HEK293 (cell line): ENCODE data around the gene LGSN.

ENCODE experiments used
- CTCF ChIA-PET: fragments of 350-600 bp; formaldehyde crosslinking; extraction: SDS; loops from one replicate; lab custom pipeline; 2021; ENCODE audit warnings: antibody characterized with exemption; lab: Yijun Ruan, JAX
- POLR2A ChIA-PET: fragments of 300-600 bp; formaldehyde crosslinking; extraction: SDS; loops from one replicate; lab custom pipeline; 2020; ENCODE audit warnings: antibody characterized with exemption, inconsistent platforms; lab: Yijun Ruan, JAX
- H3K27ac ChIP-seq: fragments of 200-500 bp; sonication (Bioruptor generic); 2 replicates; pipeline ENCODE4 v1.5.1; 2014; ENCODE audit warnings: low read depth, low read length, control low read depth, inconsistent platforms; ENCODE audit errors: extremely low read depth
- H3K36me3 ChIP-seq, 2 experiments: fragments of 200-500 bp in 1 of 2; sonication (Bioruptor generic) in 1 of 2; 1 replicate in 1 of 2; 2 replicates in 1 of 2; pipeline ENCODE4 v1.5.1; 2014 to 2017; ENCODE audit warnings: inconsistent platforms in 2 of 2, low read length in 2 of 2; ENCODE audit not compliant: control insufficient read depth in 2 of 2, insufficient read depth in 1 of 2
- H3K4me1 ChIP-seq: fragments of 200-500 bp; sonication (Bioruptor generic); 2 replicates; pipeline ENCODE4 v1.5.1; 2014; ENCODE audit warnings: mild to moderate bottlenecking, low read length, inconsistent platforms; ENCODE audit not compliant: control insufficient read depth, insufficient read depth
- H3K4me3 ChIP-seq: 2 replicates; pipeline ENCODE4 v1.5.1; 2011; ENCODE audit warnings: low read depth, mild to moderate bottlenecking, control low read depth, low read length, moderate library complexity
- H3K9me3 ChIP-seq: fragments of 200-500 bp; sonication (Bioruptor generic); 2 replicates; pipeline ENCODE4 v1.5.1; 2014; ENCODE audit warnings: low read depth, low read length, inconsistent platforms; ENCODE audit not compliant: control insufficient read depth, insufficient read depth
- BCL11B ChIP-seq: fragments of 450-650 bp; formaldehyde crosslinking; IDR thresholded peaks from 2 replicates; pipeline ENCODE4 v1.5.1; 2016; ENCODE audit warnings: low read depth, missing biosample characterization, missing genetic modification characterization
- EGR2 ChIP-seq: fragments of 450-650 bp; formaldehyde crosslinking; IDR thresholded peaks from 2 replicates; pipeline ENCODE4 v1.5.1; 2016; ENCODE audit warnings: low read depth, missing biosample characterization, missing genetic modification characterization
- GLIS1 ChIP-seq: fragments of 450-650 bp; formaldehyde crosslinking; IDR thresholded peaks from 2 replicates; pipeline ENCODE4 v1.5.1; 2016; ENCODE audit warnings: missing biosample characterization, missing genetic modification characterization
- KLF7 ChIP-seq: fragments of 450-650 bp; formaldehyde crosslinking; IDR thresholded peaks from 2 replicates; pipeline ENCODE4 v1.5.1; 2016; ENCODE audit warnings: missing biosample characterization, missing genetic modification characterization, borderline replicate concordance
- ZFP3 ChIP-seq: fragments of 450-650 bp; formaldehyde crosslinking; IDR thresholded peaks from 2 replicates; pipeline ENCODE4 v1.5.1; 2016; ENCODE audit warnings: low read depth, missing biosample characterization, missing genetic modification characterization
- ZNF121 ChIP-seq: fragments of 450-650 bp; formaldehyde crosslinking; IDR thresholded peaks from 2 replicates; pipeline ENCODE4 v1.5.1; 2016; ENCODE audit warnings: missing biosample characterization, missing genetic modification characterization
- ZNF175 ChIP-seq: fragments of 450-650 bp; formaldehyde crosslinking; IDR thresholded peaks from 2 replicates; pipeline ENCODE4 v1.5.1; 2016; ENCODE audit warnings: missing biosample characterization, missing genetic modification characterization
- ZNF223 ChIP-seq: fragments of 450-650 bp; formaldehyde crosslinking; IDR thresholded peaks from 2 replicates; pipeline ENCODE4 v1.5.1; 2016; ENCODE audit warnings: missing biosample characterization, missing genetic modification characterization
- ZNF335 ChIP-seq: fragments of 450-650 bp; formaldehyde crosslinking; conservative IDR thresholded peaks from 2 replicates; pipeline ENCODE4 v1.5.1; 2016; ENCODE audit warnings: missing biosample characterization, missing genetic modification characterization
- ZNF426 ChIP-seq: fragments of 450-650 bp; formaldehyde crosslinking; IDR thresholded peaks from 2 replicates; pipeline ENCODE4 v1.5.1; 2017; ENCODE audit warnings: missing biosample characterization, missing genetic modification characterization, mild to moderate bottlenecking, inconsistent platforms, moderate library complexity
- ZNF529 ChIP-seq: fragments of 450-650 bp; formaldehyde crosslinking; IDR thresholded peaks from 2 replicates; pipeline ENCODE4 v1.5.1; 2017; ENCODE audit warnings: missing genetic modification characterization, missing biosample characterization; ENCODE audit not compliant: insufficient replicate concordance
- ZNF660 ChIP-seq: fragments of 450-650 bp; IDR thresholded peaks from 2 replicates; pipeline ENCODE4 v1.5.1; 2018; ENCODE audit warnings: missing biosample characterization, mild to moderate bottlenecking, missing genetic modification characterization
- TF ChIP-seq, protein P1 (sequence below): fragments of 450-650 bp; formaldehyde crosslinking; IDR thresholded peaks from 2 replicates; pipeline ENCODE4 v1.5.1; 2016; ENCODE audit warnings: missing biosample characterization, missing genetic modification characterization
- TF ChIP-seq, protein P2 (sequence below): fragments of 450-650 bp; formaldehyde crosslinking; IDR thresholded peaks from 2 replicates; pipeline ENCODE4 v1.5.1; 2016; ENCODE audit warnings: missing biosample characterization, missing genetic modification characterization
- TF ChIP-seq, protein P3 (sequence below): fragments of 450-650 bp; formaldehyde crosslinking; conservative IDR thresholded peaks from 2 replicates; pipeline ENCODE4 v1.5.1; 2016; ENCODE audit warnings: low read depth, missing biosample characterization, missing genetic modification characterization
- TF ChIP-seq, protein P4 (sequence below): sonication (generic); formaldehyde crosslinking; IDR thresholded peaks from 2 replicates; pipeline ENCODE4 v1.8.1; 2022; ENCODE audit warnings: mild to moderate bottlenecking, moderate library complexity, missing genetic modification reagents

LGSN gene

DNA sequence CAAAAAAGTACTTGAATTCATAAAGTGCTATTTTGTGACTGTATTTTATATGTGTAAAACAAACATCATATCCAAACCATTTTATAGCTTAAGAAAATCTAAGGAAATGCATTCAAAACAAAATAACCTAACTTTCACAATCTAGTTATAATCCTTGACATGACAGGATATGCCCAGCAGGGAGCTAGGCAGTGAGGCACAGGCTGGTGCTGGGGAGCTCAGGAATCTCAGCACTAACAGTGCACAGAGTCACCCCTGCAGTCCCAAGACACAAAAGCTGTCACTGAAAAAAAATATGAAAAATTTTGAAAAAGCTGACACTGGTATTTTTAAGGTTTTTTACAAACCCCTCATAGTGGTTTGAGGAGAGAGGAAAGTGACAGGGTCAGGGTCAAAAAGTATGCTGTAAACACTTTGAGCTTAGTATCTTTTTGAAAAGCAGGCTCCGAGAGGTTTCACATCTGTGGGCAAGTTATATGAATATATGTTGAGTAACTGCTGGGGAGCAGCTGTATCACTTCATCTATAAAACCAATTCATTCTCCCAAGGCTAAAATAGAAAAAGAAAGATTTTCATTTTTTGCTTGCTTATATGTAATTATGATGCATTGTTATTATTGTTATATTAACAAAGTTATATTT, 24.1 kb downstream of the LGSN start:
- Histone ChIP-seq H3K36me3 (no peaks in the 10 kb centered on the region), H3K4me3 (no peak overlapping the region), H3K9me3 (no peaks in the 10 kb centered on the region), H3K4me1 (peaks cover 3% of the 10 kb centered on the region; the same call in 1 of the 2 replicates), H3K27ac (no peak overlapping the region)
- POLR2A ChIA-PET, result no interaction called here
- CTCF ChIA-PET, result interaction anchor here (0.7 to 2.3 kb wide), 4 partner anchors 12 to 27 kb away, joined by 3 to 7 read pairs (median 5); no protein-coding TSS in a partner anchor
- TF ChIP-seq, protein P1, sequence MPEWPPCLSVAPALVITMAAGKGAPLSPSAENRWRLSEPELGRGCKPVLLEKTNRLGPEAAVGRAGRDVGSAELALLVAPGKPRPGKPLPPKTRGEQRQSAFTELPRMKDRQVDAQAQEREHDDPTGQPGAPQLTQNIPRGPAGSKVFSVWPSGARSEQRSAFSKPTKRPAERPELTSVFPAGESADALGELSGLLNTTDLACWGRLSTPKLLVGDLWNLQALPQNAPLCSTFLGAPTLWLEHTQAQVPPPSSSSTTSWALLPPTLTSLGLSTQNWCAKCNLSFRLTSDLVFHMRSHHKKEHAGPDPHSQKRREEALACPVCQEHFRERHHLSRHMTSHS (tag by site-specific recombination), result no peak
- TF ChIP-seq KLF7 (tag by site-specific recombination) (no peak), ZNF335 (tag by site-specific recombination) (no peak), ZNF529 (tag by site-specific recombination) (no peak), EGR2 (tag by site-specific recombination) (no peak), ZNF426 (no peak), ZNF223 (no peak), ZFP3 (tag by site-specific recombination) (no peak), GLIS1 (tag by site-specific recombination) (no peak), BCL11B (no peak), ZNF660 (tag by site-specific recombination) (no peak), ZNF175 (tag by site-specific recombination) (no peak), ZNF121 (tag by site-specific recombination) (no peak)
- TF ChIP-seq, protein P2, sequence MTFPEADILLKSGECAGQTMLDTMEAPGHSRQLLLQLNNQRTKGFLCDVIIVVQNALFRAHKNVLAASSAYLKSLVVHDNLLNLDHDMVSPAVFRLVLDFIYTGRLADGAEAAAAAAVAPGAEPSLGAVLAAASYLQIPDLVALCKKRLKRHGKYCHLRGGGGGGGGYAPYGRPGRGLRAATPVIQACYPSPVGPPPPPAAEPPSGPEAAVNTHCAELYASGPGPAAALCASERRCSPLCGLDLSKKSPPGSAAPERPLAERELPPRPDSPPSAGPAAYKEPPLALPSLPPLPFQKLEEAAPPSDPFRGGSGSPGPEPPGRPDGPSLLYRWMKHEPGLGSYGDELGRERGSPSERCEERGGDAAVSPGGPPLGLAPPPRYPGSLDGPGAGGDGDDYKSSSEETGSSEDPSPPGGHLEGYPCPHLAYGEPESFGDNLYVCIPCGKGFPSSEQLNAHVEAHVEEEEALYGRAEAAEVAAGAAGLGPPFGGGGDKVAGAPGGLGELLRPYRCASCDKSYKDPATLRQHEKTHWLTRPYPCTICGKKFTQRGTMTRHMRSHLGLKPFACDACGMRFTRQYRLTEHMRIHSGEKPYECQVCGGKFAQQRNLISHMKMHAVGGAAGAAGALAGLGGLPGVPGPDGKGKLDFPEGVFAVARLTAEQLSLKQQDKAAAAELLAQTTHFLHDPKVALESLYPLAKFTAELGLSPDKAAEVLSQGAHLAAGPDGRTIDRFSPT, result no peak
- TF ChIP-seq, protein P3, sequence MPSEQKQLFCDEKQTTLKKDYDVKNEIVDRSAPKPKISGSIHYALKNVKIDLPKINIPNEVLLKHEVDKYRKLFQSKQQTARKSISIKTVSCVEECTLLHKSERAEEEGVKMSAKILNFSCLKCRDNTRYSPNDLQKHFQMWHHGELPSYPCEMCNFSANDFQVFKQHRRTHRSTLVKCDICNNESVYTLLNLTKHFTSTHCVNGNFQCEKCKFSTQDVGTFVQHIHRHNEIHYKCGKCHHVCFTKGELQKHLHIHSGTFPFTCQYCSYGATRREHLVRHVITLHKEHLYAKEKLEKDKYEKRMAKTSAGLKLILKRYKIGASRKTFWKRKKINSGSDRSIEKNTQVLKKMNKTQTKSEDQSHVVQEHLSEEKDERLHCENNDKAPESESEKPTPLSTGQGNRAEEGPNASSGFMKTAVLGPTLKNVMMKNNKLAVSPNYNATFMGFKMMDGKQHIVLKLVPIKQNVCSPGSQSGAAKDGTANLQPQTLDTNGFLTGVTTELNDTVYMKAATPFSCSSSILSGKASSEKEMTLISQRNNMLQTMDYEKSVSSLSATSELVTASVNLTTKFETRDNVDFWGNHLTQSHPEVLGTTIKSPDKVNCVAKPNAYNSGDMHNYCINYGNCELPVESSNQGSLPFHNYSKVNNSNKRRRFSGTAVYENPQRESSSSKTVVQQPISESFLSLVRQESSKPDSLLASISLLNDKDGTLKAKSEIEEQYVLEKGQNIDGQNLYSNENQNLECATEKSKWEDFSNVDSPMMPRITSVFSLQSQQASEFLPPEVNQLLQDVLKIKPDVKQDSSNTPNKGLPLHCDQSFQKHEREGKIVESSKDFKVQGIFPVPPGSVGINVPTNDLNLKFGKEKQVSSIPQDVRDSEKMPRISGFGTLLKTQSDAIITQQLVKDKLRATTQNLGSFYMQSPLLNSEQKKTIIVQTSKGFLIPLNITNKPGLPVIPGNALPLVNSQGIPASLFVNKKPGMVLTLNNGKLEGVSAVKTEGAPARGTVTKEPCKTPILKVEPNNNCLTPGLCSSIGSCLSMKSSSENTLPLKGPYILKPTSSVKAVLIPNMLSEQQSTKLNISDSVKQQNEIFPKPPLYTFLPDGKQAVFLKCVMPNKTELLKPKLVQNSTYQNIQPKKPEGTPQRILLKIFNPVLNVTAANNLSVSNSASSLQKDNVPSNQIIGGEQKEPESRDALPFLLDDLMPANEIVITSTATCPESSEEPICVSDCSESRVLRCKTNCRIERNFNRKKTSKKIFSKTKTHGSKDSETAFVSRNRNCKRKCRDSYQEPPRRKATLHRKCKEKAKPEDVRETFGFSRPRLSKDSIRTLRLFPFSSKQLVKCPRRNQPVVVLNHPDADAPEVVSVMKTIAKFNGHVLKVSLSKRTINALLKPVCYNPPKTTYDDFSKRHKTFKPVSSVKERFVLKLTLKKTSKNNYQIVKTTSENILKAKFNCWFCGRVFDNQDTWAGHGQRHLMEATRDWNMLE (tag by site-specific recombination), result no peak
- TF ChIP-seq, protein P4, sequence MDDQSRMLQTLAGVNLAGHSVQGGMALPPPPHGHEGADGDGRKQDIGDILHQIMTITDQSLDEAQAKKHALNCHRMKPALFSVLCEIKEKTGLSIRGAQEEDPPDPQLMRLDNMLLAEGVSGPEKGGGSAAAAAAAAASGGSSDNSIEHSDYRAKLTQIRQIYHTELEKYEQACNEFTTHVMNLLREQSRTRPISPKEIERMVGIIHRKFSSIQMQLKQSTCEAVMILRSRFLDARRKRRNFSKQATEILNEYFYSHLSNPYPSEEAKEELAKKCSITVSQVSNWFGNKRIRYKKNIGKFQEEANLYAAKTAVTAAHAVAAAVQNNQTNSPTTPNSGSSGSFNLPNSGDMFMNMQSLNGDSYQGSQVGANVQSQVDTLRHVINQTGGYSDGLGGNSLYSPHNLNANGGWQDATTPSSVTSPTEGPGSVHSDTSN, result no peak
